Spleen (tissue), 11 donors: ENCODE measurements around the gene PLXND1. TPM values are rescaled to one million over a fixed set of nuclear protein-coding genes. Genes with fewer than 3 reads are reported as not detected.

Source experiments
- DNase-seq: peaks from one replicate; pipeline ENCODE4 v3.0.0-alpha.2; 2020
- H3K27ac ChIP-seq, 8 donors: fragments of 200-600 bp; sonication (generic) in 7 of 8; 1 replicate in 4 of 8; 2 replicates in 4 of 8; pipeline versions ENCODE4 v1.5.0 to v1.8.0; 2016 to 2021; ENCODE audit warnings: inconsistent platforms in 4 of 8, mild to moderate bottlenecking in 4 of 8, moderate library complexity in 1 of 8
- H3K27me3 ChIP-seq, 7 donors: fragments of 200-600 bp; sonication (generic) in 6 of 7; replicated peaks in 1 of 7; 1 replicate in 4 of 7; 2 replicates in 3 of 7; pipeline versions ENCODE4 v1.5.0 to v1.8.0; 2016 to 2021; ENCODE audit warnings: inconsistent platforms in 3 of 7, mild to moderate bottlenecking in 1 of 7
- H3K36me3 ChIP-seq, 6 donors: fragments of 200-600 bp; sonication (generic) in 5 of 6; 1 replicate in 4 of 6; 2 replicates in 2 of 6; pipeline versions ENCODE4 v1.5.0 to v1.8.0; 2016 to 2021; ENCODE audit warnings: inconsistent platforms in 2 of 6
- H3K4me1 ChIP-seq, 6 donors: fragments of 200-600 bp; sonication (generic) in 5 of 6; 1 replicate in 3 of 6; 2 replicates in 3 of 6; pipeline versions ENCODE4 v1.5.0 to v1.8.0; 2016 to 2021; ENCODE audit warnings: inconsistent platforms in 3 of 6
- H3K4me3 ChIP-seq, 8 donors: fragments of 200-600 bp; sonication (generic) in 7 of 8; 1 replicate in 4 of 8; 2 replicates in 4 of 8; pipeline versions ENCODE4 v1.5.0 to v1.8.0; 2016 to 2021; ENCODE audit warnings: inconsistent platforms in 4 of 8, mild to moderate bottlenecking in 4 of 8, moderate library complexity in 2 of 8
- H3K9me3 ChIP-seq, 8 donors: fragments of 200-600 bp; sonication (generic) in 7 of 8; 1 replicate in 4 of 8; 2 replicates in 4 of 8; pipeline versions ENCODE4 v1.5.0 to v1.8.0; 2016 to 2021; ENCODE audit warnings: inconsistent platforms in 4 of 8
- CTCF ChIP-seq, 11 experiments: fragments of 200-600 bp in 7 of 11; fragments of 450-650 bp in 4 of 11; sonication (generic) in 4 of 11; IDR thresholded peaks in 8 of 11; conservative IDR thresholded peaks in 3 of 11; 1 replicate in 7 of 11; 2 replicates in 4 of 11; pipeline versions ENCODE4 v1.4.0 to v1.8.0; 2016 to 2021; ENCODE audit warnings: antibody characterized with exemption in 11 of 11, inconsistent platforms in 4 of 11, mild to moderate bottlenecking in 1 of 11
- POLR2A ChIP-seq, 3 donors: fragments of 450-650 bp; IDR thresholded peaks; one replicate each; pipeline ENCODE4 v1.5.1; 2017; ENCODE audit warnings: antibody characterized with exemption in 3 of 3, mild to moderate bottlenecking in 1 of 3
- POLR2AphosphoS5 ChIP-seq, 3 donors: sonication (generic); formaldehyde crosslinking; IDR thresholded peaks; one replicate each; pipeline ENCODE4 v1.5.1; 2017; ENCODE audit warnings: antibody characterized with exemption in 3 of 3
- WGBS, 5 donors: extraction: QIAGEN DNeasy Blood & Tissue Kit in 3 of 5; methylation state at CpG; one replicate each; pipeline versions ENCODE4 v1.1.5 to v1.1.7; 2013 to 2018; 5-methylcytosine and 5-hydroxymethylcytosine counted together
- intact Hi-C: fragments of 100-400 bp; cut with DNase I; formaldehyde crosslinking; loops from one replicate; pipeline ENCODE4 v1.15.0; 2023; ENCODE audit warnings: low total_unique reads
- polyA plus RNA-seq, 3 donors: library from polyadenylated mRNA; stranded (reverse); fragments of 200-250 nt; gene quantifications; one replicate each; pipeline ENCODE4 v1.2.1, GENCODE V29; 2013
- total RNA-seq, 7 donors: library from RNA; depleted of rRNA in 3 of 7; stranded (reverse); fragments of >200 nt in 3 of 7; fragmentation: NEBNext Ultra II Directional in 4 of 7; extraction: Animal tissue kit (Norgen Biotek cat#: 25700) in 4 of 7; gene quantifications; one replicate each; pipeline versions ENCODE4 v1.1.0 to v1.2.1, GENCODE V29; 2016 to 2021
- donor health status: healthy with polysubstance abuse.
- donor health status: DM: no; HTN: no; CAD: no; lungs with moderate emphysema.
- donor health status: DM: no; HTN: no; CAD: no.
- donor health status: Bipolar disorder and iron deficiency.
- donor health status: healthy.
- donor health status: DM: no; HTN: no; CAD: no.
- donor health status: DM: yes; HTN: yes; CAD: no.

Gene PLXND1
- total and polyA plus RNA-seq, 10 donors = 44.4 to 238 (median 164) TPM

- H3K4me1 ChIP-seq = peaks cover 0 to 17% (median 7%) of the 10 kb centered on the region in 6 donors
- 89 to 94% (median 91%) methylated on average over 6 of the region's 6 CpGs for WGBS, 5 donors
- DNase-seq = peak; percentile 69
- H3K27ac ChIP-seq = peak overlapping the region in 1 of 8 donors; percentile 46
- peaks cover 0 to 79% (median 5%) of the 10 kb centered on the region in 6 donors for H3K36me3 ChIP-seq
- H3K27me3 ChIP-seq = no peaks in the 10 kb centered on the region
- no peak overlapping the region for H3K4me3 ChIP-seq
- TF ChIP-seq POLR2A (IDR thresholded peaks at IDR 0.05) (no peak), CTCF (IDR thresholded peaks at IDR 0.05 in 8 of 11, conservative IDR thresholded peaks at IDR 0.05 in 3 of 11) (no peak), POLR2AphosphoS5 (IDR thresholded peaks at IDR 0.05) (no peak)
- H3K9me3 ChIP-seq = no peaks in the 10 kb centered on the region
- intact Hi-C loops = no loop called here
Measured at GRCh38 chr3:129514563-129514962, 91.9 kb downstream of the PLXND1 start.

GRCh38 chr3:129514110-129514509 lies 92.4 kb downstream of the PLXND1 start:
- DNase-seq = peak; percentile 81
- H3K36me3 ChIP-seq = peaks cover 0 to 79% (median 4%) of the 10 kb centered on the region in 6 donors

GRCh38 chr3:129513705-129514104 lies 92.8 kb downstream of the PLXND1 start:
- DNase-seq = peak; percentile 71
- Histone ChIP-seq H3K27ac (peak overlapping the region in 5 of 8 donors; percentile 10 to 48 (median 45)), H3K4me1 (peaks cover 0 to 17% (median 7%) of the 10 kb centered on the region in 6 donors), H3K36me3 (peaks cover 0 to 79% (median 2%) of the 10 kb centered on the region in 6 donors), H3K9me3 (no peaks in the 10 kb centered on the region), H3K4me3 (no peak overlapping the region), H3K27me3 (no peaks in the 10 kb centered on the region)
- 85 to 89% (median 86%) methylated on average over 8 of the region's 8 CpGs for WGBS, 5 donors
- TF ChIP-seq POLR2AphosphoS5 (IDR thresholded peaks at IDR 0.05) (no peak), CTCF (IDR thresholded peaks at IDR 0.05 in 8 of 11, conservative IDR thresholded peaks at IDR 0.05 in 3 of 11) (no peak), POLR2A (IDR thresholded peaks at IDR 0.05) (no peak)
- intact Hi-C loops = no loop called here

More at GRCh38 chr3:129514110-129514509, 92.4 kb downstream of the PLXND1 start:
- H3K9me3 ChIP-seq = no peaks in the 10 kb centered on the region
- H3K27me3 ChIP-seq = no peaks in the 10 kb centered on the region
- TF ChIP-seq POLR2A (IDR thresholded peaks at IDR 0.05) (no peak), CTCF (IDR thresholded peaks at IDR 0.05 in 8 of 11, conservative IDR thresholded peaks at IDR 0.05 in 3 of 11) (no peak), POLR2AphosphoS5 (IDR thresholded peaks at IDR 0.05) (peak; percentile 52 to 76 (median 74))
- H3K4me1 ChIP-seq = peaks cover 0 to 17% (median 7%) of the 10 kb centered on the region in 6 donors
- intact Hi-C loops = no loop called here
- 78 to 92% (median 83%) methylated on average over 8 to 10 of the region's 10 CpGs for WGBS, 5 donors
- H3K27ac ChIP-seq = peak overlapping the region in 5 of 8 donors; percentile 10 to 48 (median 45)
- H3K4me3 ChIP-seq = no peak overlapping the region

- Histone ChIP-seq H3K27me3 (no peaks in the 10 kb centered on the region), H3K4me3 (no peak overlapping the region), H3K27ac (no peak overlapping the region), H3K9me3 (no peaks in the 10 kb centered on the region), H3K4me1 (peaks cover 0 to 19% (median 7%) of the 10 kb centered on the region in 6 donors), H3K36me3 (peaks cover 0 to 78% (median 3%) of the 10 kb centered on the region in 6 donors)
- intact Hi-C loops = no loop called here
- TF ChIP-seq CTCF (IDR thresholded peaks at IDR 0.05 in 8 of 11, conservative IDR thresholded peaks at IDR 0.05 in 3 of 11) (no peak), POLR2AphosphoS5 (IDR thresholded peaks at IDR 0.05) (no peak), POLR2A (IDR thresholded peaks at IDR 0.05) (no peak)
- DNase-seq = no peak
Measured at GRCh38 chr3:129512595-129512994, 93.9 kb downstream of the PLXND1 start.
